CMK (cell line): ENCODE data around the gene TFAP2E.

Experiments
- DNase-seq: peaks from one replicate; pipeline ENCODE4 v3.0.0-alpha.2; 2010; ENCODE audit warnings: low read depth

Gene TFAP2E

DNA sequence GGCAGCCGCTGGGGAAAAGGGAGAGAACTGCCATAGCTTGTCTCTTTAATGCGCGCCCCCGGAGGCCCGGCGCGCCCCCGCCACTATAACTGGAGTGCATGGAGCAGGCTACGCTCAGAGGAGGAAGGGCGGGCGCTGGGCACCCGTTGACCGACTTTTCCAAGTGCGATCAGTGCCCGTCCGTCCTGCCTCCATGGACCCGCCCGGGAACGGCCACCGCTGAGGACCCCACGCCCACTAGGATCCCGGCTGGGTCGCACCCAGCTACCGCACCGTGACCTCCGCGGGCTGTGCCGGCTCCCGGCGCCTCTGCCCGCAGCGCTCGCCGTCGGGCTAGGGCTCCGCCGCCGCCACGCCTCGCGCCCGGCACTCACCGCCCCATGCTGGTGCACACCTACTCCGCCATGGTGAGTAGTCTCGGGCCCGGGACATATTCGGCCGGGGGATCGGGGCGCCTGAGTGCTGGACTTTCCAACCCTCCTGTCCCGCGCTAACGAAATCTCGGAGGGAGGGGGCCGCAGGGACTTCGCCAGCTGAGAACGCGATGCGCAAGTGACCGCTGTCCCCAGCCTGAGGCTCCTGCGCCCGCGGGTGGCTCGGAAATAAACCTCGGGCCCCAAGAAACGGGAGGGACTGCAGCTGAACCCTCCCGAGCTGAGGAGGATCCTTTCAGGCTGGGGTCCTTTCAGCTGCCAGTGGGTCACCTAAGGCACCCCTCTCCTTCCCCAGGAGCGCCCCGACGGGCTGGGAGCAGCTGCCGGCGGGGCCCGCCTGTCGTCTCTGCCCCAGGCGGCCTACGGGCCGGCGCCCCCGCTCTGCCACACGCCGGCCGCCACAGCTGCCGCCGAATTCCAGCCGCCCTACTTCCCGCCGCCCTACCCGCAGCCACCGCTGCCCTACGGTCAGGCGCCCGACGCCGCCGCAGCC, at the start of gene TFAP2E:
TFAP2E (plus strand) TSS at position 117 of the 927 bp plus-strand sequence; CDS start at position 381, 264 bp downstream.
- no peak for DNase-seq

DNA sequence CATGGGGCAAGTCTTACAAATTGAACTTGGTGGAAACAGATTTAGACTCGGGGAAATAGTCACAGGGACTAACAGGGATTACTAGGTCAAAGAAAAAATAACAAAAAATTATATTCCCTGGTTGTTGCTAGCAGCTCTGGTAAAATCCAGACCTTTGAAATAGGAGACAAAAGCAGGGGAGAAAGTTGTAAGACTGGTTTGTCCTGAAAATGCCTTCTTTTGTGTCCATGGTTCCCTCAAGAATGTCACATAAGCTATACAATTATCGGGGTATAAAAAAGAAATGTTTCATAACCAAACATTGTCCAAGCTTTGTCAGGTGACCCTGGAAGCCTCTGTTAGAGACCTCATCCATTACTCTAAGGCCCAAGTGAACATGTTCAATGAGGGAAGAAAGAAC, 49.0 kb upstream of the TFAP2E start:
- DNase-seq, result no peak

DNA sequence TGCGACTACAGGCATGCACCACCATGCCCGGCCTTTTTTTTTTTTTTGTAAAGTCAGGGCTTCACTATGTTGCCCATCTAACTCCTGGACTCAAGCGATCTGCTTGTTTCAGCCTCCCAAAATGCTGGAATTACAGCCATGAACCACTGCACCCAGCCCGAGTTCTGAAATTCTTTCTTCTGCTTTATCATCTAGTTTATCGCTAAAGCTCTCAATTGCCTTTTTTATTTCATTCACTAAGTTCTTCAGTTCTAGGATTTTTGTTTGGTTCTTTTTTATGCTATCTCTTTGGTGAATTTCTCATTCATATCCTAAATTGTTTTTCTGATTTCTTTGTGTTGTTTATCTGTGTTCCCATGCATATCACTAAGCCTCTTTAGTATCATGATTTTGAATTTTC, 42.9 kb upstream of the TFAP2E start:
- DNase-seq, result no peak

DNA sequence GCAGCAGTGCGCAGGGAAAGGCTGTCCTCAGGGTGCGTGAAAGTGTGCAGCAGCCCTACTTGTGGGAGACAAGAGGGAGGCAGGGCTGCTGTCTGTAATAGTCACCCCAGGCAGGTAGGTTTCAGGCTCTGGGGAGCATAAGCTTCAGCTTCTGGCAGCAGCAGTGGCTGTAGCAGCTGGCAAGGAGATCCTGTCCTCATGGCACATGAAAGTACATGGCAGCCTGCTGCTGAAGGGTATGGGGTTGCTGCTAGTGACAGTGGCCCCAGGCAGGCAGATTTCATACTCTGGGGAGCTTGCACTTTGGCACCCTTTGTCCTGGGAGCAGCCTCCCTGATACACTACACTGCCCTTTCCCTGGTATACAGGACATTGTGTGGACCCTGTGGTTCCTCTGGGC, 42.2 kb upstream of the TFAP2E start:
- DNase-seq, result no peak

DNA sequence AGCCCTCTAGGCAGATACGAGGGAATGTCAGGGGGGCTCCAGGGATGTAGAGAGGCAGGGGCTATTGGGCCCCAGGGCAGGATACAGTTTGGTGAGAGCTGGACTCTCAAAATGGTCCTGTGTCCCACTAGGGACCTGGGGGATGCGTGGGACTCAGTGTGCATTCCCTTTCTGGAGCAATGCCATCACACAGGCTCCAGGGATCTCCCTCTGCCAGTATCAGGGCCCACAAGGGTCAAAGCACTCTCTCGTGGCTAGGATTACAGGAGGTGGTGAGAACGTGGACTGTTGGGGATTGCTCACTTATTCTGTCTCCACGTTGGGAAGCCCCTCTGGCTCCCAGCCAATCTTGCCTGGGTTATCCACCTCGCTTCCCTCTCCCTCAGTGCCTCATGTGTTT, 41.7 kb upstream of the TFAP2E start:
- DNase-seq, result no peak

DNA sequence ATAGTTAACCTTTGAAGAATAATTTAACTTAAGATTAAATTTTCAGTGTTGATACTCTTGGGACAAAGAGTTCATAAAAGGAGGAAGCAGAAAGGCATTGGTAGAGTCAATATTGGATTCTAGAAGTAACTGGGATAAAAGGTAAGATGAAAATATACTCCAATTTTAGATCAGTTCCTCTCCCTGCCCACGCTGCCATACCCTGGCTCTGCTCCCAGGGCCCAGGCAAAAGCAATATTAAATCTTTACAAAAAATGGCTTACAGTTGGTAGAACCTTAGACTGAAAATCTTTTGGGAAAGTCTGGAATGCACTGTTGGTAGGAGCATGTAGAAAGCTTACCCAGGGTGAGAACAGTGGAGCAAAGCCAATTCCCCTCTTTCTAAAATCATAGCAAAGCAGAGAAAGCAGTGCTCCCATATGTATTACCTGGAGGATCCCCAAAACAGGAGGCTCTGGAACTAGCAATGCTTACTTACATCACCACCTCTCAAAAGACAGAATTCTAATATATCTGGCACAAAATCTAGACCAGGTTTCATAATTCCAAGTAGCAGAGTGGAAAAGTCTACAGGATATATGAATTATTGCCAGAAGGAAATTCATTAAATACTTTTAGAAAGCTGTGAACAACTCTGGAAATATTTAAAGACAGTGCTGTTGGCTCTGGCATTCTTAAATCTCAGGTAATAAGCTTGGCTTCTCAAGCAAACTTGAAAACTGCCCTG, 40.5 kb upstream of the TFAP2E start:
- no peak for DNase-seq

DNA sequence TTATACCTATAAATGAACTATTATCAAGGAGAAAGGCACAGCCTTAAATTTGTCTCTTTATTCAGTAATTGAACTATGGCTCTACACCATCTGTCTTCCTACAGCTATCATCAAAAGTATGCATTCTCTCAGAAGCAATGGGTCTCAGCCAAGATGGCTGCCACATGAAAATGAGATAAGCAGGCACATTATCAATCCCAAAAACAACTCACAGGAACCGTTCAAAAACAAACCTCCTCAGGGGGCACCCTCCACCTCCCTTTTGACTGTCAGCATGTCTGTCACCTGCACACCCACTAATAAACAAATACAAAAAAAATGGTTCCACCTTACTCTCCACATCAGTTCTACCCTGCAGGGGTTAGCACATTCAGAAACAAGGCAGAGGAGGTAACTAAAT, 39.5 kb upstream of the TFAP2E start:
- DNase-seq, result no peak

DNA sequence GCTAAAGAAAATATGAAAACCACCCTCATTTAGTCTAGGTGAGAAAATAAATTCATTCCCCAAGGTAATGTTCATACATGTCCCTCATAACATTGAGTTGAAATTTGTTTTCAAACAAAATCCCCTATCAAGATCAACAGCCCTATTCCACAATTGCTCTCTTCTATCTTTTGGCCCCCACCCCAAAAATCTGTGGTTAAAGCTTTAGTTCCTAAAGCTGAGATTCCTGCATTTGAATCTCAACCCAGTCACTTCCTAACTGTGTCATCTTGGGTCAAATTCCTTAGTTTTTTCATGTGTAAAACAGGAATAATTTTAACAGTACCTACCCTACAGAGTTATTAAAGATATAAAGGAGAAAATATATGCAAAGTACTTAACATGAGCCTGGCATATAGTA, 37.9 kb upstream of the TFAP2E start:
- DNase-seq, result no peak

DNA sequence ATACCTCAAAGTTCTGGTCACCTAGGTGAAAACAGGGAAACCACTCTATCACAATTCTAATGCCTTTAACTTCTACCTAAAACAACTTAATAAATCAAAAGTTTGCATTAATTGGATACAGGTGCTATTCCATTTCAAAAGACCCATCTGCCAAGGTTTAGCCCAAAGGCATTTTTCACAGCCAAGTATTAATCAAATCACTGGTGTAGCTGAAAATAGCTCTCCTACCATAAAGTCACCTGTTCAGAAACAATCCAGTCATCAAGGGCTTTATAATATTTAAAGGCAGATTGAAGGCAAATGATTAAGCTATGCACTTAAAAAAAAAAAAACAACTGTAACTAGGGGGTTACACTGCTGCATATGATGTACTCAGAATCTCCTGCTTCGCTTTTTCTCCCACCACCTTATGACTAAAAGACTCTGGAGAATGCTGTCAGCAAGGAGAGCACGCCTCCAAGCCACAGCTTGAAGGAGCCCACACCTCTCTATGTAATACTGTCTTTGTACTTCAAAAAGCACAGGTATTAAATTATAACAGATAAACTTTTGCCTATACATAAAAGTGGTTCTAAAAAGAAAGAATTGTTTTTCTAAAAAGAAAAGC, 36.5 kb upstream of the TFAP2E start:
- DNase-seq, result no peak

DNA sequence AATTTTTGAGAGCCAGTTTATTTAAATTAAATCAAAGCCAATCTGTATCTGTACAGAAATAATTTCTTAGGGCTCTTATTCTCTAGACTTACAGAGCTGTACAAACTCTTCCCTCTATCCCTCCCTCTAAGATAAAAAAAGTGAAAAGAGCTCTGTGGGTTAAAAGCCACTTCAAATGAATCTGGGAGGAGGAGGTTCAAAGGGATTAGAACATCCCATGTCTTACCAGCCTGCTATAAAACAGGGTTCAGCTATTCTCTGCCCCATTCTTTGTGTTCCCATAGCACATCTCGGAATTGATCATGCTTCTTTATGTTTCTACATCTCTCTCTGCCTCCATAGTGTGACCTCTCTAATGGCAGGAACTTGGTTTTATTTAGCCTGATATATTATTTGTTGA, 35.3 kb upstream of the TFAP2E start:
- no peak for DNase-seq

DNA sequence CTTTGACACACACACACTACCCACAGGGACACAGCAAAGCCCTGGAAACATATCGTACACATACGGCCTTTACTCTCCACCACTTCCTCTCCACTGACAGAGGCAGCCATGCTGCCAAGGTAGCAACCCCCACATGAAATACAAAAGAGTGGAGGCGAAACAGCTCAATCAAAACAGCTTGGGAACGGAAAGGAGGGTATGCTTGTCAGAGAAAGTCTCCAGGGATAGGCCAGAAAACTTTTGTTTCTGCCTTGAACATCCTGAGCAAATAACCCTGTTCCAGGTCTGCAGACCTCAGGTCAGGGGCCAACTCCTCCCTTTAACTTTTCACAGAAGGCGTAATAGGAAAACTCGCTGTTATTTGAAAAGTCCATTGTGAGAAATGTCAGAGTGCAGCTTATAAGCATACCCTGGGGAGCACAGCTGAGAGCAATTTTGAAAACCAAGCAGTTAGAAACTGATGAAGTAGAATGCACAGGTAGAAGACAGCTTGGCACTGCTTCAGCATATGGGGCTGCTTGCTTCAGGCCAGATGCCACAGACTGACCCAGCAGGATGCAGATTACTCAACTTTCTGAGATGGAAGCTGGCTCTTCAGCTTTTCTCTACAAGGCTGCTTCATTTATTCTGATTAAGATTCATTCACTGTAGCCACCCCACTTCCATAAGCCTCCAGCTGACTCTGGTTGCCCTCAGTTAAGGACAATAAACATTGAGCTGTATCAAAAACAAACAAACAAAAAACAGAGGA, 33.9 kb upstream of the TFAP2E start:
- no peak for DNase-seq

DNA sequence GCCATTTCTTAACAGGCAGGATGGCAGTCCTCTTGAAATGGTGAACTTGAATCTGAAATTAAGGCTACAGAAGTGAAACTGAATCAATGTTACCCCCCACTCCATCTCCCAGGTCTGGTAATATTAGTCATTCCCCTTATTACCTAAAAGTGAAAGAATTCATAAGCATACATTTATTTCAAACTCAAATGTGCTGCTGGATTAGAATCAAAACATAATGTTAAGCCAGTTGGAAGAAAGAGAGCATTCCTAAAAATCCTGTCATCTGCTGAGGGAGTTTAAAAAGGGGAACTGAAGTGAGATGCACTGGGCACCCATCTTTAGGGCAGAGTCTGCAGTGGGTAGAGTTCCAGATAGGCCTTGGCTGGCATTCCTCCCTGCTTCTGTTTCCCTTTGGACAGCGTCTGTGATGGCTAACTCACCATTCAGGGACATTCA, 33.3 kb upstream of the TFAP2E start:
- no peak for DNase-seq

DNA sequence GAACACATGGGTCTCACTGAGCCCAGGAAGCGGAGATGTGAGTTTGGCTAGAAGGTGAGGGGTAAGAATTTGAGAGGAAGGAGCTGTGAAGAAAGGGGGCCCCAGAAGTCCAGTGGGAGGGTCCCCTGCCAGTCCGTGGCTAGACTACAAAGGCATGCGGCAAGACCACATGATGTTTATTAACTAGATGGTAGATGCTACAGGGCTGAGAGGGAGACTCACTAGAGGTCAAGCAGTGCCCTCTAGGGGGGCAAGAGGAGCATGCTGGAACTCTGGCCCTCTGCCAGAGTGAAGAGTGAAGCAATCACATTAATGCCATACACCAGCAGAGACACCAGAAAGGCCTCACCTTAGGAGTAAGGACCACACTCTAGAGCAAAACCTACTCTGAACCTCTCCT, 28.1 kb upstream of the TFAP2E start:
- DNase-seq, result peak; percentile 34

DNA sequence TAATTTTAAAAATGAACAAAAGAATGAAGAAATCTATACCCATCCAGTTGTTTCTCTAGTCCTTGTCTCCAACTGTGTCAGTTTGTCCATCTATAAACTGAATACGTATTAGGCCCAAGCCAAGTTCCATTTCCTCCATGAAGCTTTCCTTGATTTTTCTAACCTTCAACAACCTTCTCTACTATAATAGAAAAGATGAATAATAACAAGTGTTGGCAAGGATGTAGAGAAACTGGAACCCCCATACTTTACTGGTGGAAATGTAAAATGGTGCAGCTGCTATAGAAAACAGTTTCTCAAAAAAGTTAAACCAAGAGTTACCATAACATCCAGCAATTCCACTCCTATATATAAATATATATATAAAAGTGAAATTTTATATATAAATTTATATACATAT, 26.5 kb upstream of the TFAP2E start:
- DNase-seq, result no peak

DNA sequence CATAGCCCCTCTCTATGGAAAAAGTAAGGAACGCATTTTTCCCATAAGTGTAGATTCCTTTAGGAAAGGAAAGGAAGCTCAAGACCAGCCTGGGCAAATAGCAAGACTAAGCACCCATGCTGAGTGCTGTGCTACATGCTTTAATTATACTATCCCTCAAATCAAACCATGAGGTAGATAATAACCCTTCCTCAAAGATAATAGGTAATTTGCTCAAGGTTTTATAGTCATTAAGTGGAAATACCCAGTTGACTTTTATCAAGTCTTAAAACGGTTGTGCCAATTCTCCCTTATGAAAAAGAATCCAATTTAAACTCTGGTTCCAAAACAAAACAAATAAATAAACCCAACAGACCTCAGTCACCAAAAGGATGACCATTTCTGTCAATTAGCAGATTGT, 19.3 kb upstream of the TFAP2E start:
- no peak for DNase-seq

DNA sequence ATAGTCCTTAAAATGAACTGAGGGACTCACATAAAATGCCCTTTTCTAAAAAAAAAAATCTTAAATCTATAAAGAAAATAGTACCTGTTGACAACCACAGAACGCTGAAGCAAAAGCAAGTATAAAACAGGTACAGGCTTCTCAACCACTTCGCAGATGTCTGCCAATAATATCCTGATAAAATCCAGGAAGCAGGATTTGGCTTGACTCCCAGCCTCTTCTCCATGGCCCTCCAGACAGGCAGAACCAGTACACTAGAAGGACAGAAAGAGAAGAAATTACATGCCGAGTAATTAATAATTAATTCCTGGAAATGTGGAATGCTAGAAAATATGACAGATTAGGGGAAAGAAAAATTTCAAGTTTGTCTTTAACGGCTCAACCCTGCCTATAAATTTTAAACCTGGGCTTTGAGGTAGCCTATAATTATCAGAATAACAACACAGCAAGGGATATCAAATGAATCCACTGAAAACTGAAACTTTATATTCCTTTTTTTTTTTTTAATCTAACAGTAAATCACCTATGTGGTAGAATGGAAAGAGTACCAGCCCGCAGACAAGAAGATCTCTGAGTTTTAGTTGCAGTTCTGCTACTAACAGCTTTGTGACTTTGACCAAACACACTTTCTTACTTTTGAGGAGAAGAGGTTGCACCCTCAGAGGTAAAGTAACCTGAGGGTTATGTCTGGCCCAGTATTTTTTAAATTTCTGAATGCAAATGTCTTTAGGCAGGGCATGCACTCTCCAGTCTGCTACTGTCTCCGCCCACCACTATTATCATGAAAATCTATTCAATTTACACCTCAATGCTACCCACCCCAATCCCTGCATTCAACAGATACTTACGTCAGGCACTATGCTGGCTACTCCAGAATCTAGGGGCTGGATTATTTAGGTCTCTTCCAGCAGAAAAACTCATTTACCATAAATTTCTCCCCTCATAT, 18.6 kb upstream of the TFAP2E start:
- no peak for DNase-seq

DNA sequence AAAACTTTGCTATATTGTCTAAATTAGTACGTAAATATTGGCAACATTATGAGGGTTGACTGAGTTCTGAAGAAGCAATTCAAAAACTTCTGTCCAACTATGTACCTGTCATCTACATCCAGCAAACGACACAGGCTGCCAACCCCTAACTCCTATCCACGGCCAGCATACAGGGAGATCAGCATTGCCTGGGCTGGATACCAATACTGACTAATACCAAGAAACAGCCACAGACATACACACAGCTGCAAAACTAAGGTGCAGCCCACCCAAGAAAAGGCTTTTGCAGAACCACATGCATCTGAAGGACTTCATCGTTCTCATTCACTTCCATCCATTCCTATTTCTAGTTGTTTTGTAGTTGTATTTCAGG, 17.9 kb upstream of the TFAP2E start:
- DNase-seq, result no peak

DNA sequence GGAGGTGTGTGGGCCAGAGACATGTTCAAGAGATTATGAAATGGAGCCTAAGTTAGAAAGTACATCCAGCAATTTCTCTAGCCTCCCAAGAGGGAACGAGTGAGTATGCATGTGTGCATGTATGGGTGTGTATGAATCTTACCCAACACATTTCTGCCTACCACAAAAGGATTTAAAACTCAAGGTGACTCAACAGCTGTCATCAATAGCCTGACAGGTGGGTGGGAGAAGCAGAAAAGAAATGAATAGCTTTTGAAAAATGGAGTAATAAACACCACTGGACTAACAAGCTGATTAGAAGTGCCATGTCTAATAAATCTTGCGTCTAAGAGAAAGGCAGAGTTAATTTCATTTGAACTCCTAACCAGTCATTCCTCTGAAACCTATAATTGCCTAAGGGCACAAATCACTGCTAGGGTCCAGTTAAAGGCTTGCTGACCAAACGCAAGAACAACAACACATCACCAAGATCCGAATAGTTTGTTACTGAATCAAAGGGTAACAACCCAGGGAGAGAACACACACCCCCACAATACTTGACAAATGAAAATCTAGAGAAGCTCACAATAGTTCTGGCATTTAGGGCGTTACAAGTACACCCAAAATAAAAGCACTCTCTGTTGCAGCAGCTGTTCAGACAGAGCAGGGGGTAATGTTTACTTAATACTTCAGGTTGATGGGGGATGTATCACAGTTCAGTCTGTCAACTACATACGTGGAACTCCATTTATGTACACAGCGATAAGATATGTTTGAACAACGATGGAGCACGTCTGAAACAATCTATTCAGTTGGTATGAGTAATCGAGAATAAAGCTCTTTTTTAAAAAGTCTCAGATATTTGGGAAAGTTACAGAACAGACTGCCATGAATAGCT, 17.3 kb upstream of the TFAP2E start:
- DNase-seq, result no peak

DNA sequence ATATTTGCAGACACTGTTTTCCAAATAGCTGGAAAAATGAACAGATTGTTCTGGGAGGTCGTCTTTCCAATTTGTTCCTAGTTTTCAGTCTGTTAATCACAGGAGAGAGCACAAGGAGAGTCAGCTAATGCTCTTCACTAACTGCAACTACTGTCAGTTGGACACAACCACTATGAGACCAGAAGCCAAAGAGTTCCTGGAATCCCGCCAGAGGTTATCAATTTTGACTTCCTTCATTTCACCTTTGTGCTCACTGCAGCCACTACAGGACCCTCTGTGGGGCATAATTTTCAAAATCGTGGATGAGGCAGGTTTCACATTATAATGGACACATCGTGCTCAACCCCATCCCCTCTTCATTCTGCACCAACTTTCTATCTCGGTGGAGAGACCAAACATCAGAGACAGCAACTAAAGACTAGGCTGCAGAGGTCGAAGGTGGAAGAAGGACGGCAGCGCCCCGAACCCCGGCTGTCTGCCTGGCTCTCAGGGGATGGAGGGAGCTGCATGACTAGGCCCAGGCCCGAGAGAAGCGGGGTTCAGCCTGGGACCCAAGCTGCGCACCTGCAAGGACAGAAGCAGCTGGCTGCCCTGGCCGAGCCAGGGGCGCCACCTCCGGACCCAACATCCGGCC, 16.5 kb upstream of the TFAP2E start:
- DNase-seq, result no peak
